Hepatocyte (in vitro differentiated cells): ENCODE results near the gene CDC5L. TPM values are rescaled to one million over a fixed set of nuclear protein-coding genes. Genes with fewer than 3 reads are reported as not detected.

Source experiments
- DNase-seq: peaks from one replicate; pipeline ENCODE4 v3.0.0-alpha.2; 2016; ENCODE audit warnings: low spot score
- H2AFZ ChIP-seq: fragments of 200-600 bp; sonication (generic); 2 replicates; pipeline ENCODE4 v1.6.0; 2016; ENCODE audit warnings: antibody characterized with exemption, mild to moderate bottlenecking
- H3K27ac ChIP-seq: fragments of 200-600 bp; sonication (generic); 2 replicates; pipeline ENCODE4 v1.5.1; 2016; ENCODE audit warnings: mild to moderate bottlenecking
- H3K27me3 ChIP-seq: fragments of 200-600 bp; sonication (generic); 2 replicates; pipeline ENCODE4 v1.6.1; 2016
- H3K36me3 ChIP-seq: fragments of 200-600 bp; sonication (generic); replicated peaks from 2 replicates; pipeline ENCODE4 v1.5.1; 2016; ENCODE audit warnings: low read depth; ENCODE audit not compliant: insufficient read depth
- H3K4me1 ChIP-seq: fragments of 200-600 bp; sonication (generic); 2 replicates; pipeline ENCODE4 v1.5.1; 2016; ENCODE audit warnings: mild to moderate bottlenecking, moderate library complexity; ENCODE audit not compliant: insufficient read depth
- H3K4me2 ChIP-seq: fragments of 200-600 bp; sonication (generic); 2 replicates; pipeline ENCODE4 v1.6.0; 2016
- H3K4me3 ChIP-seq: fragments of 200-600 bp; sonication (generic); 2 replicates; pipeline ENCODE4 v1.5.1; 2016; ENCODE audit warnings: mild to moderate bottlenecking
- H3K79me2 ChIP-seq: fragments of 200-600 bp; sonication (generic); 2 replicates; pipeline ENCODE4 v1.6.0; 2017; ENCODE audit warnings: mild to moderate bottlenecking
- H3K9me2 ChIP-seq: fragments of 200-600 bp; sonication (generic); replicated peaks from 2 replicates; pipeline ENCODE4 v1.6.0; 2017; ENCODE audit warnings: mild to moderate bottlenecking; ENCODE audit not compliant: insufficient read depth
- H3K9me3 ChIP-seq: fragments of 200-600 bp; sonication (generic); 2 replicates; pipeline ENCODE4 v1.5.1; 2016; ENCODE audit warnings: low read depth, mild to moderate bottlenecking
- H4K20me1 ChIP-seq: fragments of 200-600 bp; sonication (generic); 2 replicates; pipeline ENCODE4 v1.6.0; 2016; ENCODE audit warnings: mild to moderate bottlenecking; ENCODE audit not compliant: insufficient read depth, poor library complexity, severe bottlenecking
- EZH2 ChIP-seq: fragments of 200-600 bp; sonication (generic); IDR thresholded peaks from 2 replicates; pipeline ENCODE4 v1.6.1; 2016; ENCODE audit warnings: antibody characterized with exemption, mild to moderate bottlenecking, borderline replicate concordance
- EZH2phosphoT487 ChIP-seq: fragments of 200-600 bp; sonication (generic); IDR thresholded peaks from one replicate; pipeline ENCODE4 v1.6.1; 2018; ENCODE audit warnings: antibody characterized with exemption, mild to moderate bottlenecking, low read depth, moderate library complexity; ENCODE audit not compliant: unreplicated experiment, severe bottlenecking
- WGBS: methylation state at CpG from one replicate; pipeline ENCODE4 v1.1.6; 2016; ENCODE audit warnings: low lambda C conversion rate; ENCODE audit errors: missing lambda C conversion rate; 5-methylcytosine and 5-hydroxymethylcytosine counted together
- polyA plus RNA-seq: library from polyadenylated mRNA; unstranded; fragments of >200 nt; fragmentation: Nextera tagmentation; extraction: Ambion mirVana; gene quantifications from 2 replicates; pipeline ENCODE4 v1.2.1, GENCODE V29; 2016
- total RNA-seq: library from RNA; depleted of rRNA; stranded (reverse); fragments of >200 nt; gene quantifications from 2 replicates; pipeline ENCODE4 v1.2.3, GENCODE V29; 2014
- TF ChIP-seq, protein P1 (sequence below): fragments of 200-600 bp; sonication (generic); IDR thresholded peaks from 2 replicates; pipeline ENCODE4 v1.5.1; 2016; ENCODE audit warnings: antibody characterized with exemption, mild to moderate bottlenecking; ENCODE audit not compliant: poor library complexity

CDC5L gene
- total and polyA plus RNA-seq, 2 experiments from 2014 or later = 10.0 to 23.1 TPM

DNA sequence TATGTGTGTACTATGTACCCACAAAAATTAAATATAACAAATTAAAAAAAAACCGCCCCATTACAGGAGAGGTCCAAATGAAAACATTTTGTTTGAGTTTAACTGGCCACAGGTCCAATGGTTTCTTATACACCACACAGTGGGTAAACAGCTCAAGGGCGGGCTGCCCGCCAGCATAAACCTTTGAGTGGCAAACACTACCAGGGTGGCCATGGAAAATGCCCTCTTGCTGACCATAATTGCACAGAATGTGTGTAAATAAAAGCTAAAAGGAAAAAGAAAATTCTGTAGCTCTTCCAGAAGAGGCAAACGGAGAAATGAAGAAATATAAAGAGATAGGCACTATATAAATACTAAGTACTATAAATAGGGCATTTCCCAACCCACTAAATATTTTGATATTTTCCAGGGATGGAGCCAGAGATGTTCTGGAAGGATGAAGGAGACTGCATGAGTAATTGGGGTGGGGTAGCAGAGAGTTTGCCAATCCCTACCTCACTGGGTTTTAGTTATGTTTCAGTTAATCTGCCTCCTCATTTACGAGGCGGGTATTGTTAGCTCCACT, 1.1 kb upstream of the CDC5L start:
- H3K9me2 ChIP-seq = no peaks in the 10 kb centered on the region
- peak overlapping the region; percentile 20 for H3K4me3 ChIP-seq
- H3K79me2 ChIP-seq = peaks cover 33% of the 10 kb centered on the region
- H2AFZ ChIP-seq = peak overlapping the region; percentile 72
- no peak for TF ChIP-seq EZH2
- no peak for TF ChIP-seq EZH2phosphoT487
- TF ChIP-seq, protein P1, sequence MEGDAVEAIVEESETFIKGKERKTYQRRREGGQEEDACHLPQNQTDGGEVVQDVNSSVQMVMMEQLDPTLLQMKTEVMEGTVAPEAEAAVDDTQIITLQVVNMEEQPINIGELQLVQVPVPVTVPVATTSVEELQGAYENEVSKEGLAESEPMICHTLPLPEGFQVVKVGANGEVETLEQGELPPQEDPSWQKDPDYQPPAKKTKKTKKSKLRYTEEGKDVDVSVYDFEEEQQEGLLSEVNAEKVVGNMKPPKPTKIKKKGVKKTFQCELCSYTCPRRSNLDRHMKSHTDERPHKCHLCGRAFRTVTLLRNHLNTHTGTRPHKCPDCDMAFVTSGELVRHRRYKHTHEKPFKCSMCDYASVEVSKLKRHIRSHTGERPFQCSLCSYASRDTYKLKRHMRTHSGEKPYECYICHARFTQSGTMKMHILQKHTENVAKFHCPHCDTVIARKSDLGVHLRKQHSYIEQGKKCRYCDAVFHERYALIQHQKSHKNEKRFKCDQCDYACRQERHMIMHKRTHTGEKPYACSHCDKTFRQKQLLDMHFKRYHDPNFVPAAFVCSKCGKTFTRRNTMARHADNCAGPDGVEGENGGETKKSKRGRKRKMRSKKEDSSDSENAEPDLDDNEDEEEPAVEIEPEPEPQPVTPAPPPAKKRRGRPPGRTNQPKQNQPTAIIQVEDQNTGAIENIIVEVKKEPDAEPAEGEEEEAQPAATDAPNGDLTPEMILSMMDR = no peak
- peak overlapping the region; percentile 78 for H3K4me2 ChIP-seq
- no peaks in the 10 kb centered on the region for H3K27me3 ChIP-seq
- no peaks in the 10 kb centered on the region for H3K9me3 ChIP-seq
- DNase-seq = peak; percentile 38
- WGBS = 70% methylated on average over 6 of the region's 6 CpGs
- peaks cover 11% of the 10 kb centered on the region for H3K4me1 ChIP-seq
- H3K27ac ChIP-seq = peak overlapping the region; percentile 94
- H3K36me3 ChIP-seq = no peaks in the 10 kb centered on the region
- H4K20me1 ChIP-seq = peaks cover 24% of the 10 kb centered on the region

DNA sequence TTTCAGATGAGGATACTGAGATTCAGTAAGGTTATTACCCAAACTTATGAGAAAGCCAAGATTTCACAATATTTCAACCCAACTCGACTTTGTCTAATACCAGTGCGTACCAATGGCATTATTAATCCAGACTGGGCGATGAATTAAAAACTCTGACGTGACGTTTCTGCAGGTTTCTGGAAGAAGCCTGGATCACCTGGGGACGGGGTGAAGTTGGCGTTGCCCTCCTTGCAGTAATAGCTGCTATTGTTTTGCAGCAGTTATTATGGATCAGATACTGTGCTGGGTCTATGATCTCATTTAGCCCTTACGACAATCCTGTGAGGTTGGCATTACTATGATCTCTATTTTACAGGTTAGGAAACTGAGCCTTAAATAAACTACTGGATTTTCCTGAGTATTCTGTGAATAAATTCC, 569 bp upstream of the CDC5L start:
- H3K79me2 ChIP-seq = peaks cover 35% of the 10 kb centered on the region
- H3K27ac ChIP-seq = peak overlapping the region; percentile 94
- peak overlapping the region; percentile 20 for H3K4me3 ChIP-seq
- no peaks in the 10 kb centered on the region for H3K27me3 ChIP-seq
- H3K9me3 ChIP-seq = no peaks in the 10 kb centered on the region
- DNase-seq = peak; percentile 20
- H4K20me1 ChIP-seq = peaks cover 24% of the 10 kb centered on the region
- no peak for TF ChIP-seq EZH2
- TF ChIP-seq, protein P1 = no peak
- no peak for TF ChIP-seq EZH2phosphoT487
- WGBS = 16% methylated on average over 8 of the region's 8 CpGs
- no peaks in the 10 kb centered on the region for H3K36me3 ChIP-seq
- no peaks in the 10 kb centered on the region for H3K9me2 ChIP-seq
- H2AFZ ChIP-seq = peak overlapping the region; percentile 72
- peak overlapping the region; percentile 78 for H3K4me2 ChIP-seq
- H3K4me1 ChIP-seq = peaks cover 11% of the 10 kb centered on the region

DNA sequence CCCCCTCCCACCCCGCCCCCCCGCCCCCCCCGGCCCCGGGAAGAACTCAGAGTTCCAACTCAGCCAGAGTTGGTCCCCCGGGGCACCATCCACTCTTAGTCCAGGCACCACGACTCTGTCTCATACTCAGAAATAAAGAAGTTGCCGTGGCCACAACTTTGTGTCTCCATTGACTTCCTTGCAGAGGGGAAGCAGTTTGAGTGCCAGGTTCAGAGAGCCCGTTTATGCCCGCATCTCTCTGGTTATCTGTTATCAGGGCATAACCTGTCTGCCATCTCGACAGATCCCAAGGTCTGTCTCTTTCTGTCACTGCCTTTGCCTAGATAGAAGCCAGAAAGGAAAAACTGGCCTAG, 605 bp downstream of the CDC5L start:
- 2% methylated on average over 6 of the region's 10 CpGs for WGBS
- Histone ChIP-seq H4K20me1 (peaks cover 24% of the 10 kb centered on the region), H3K4me3 (peak overlapping the region; percentile 68), H3K4me2 (peak overlapping the region; percentile 78), H3K27ac (peak overlapping the region; percentile 94), H3K36me3 (no peaks in the 10 kb centered on the region), H3K9me3 (no peaks in the 10 kb centered on the region), H3K4me1 (peaks cover 11% of the 10 kb centered on the region), H3K27me3 (no peaks in the 10 kb centered on the region), H2AFZ (peak overlapping the region; percentile 63), H3K79me2 (peaks cover 45% of the 10 kb centered on the region), H3K9me2 (no peaks in the 10 kb centered on the region)
- TF ChIP-seq EZH2 = no peak
- TF ChIP-seq EZH2phosphoT487 = no peak
- TF ChIP-seq, protein P1 = no peak
- DNase-seq = no peak
